NOMO-1 treated with DMSO at 0.1 percent for 48 hours (cell line): ENCODE results near the gene CNEP1R1.
A peak's percentile ranks its signal among the peaks of the same experiment; 100 is the strongest.

Experiments
- DNase-seq: peaks from one replicate; lab custom pipeline; 2025; ENCODE audit not compliant: unreplicated experiment; lab: John Stamatoyannopoulos, UW

Gene CNEP1R1

DNA sequence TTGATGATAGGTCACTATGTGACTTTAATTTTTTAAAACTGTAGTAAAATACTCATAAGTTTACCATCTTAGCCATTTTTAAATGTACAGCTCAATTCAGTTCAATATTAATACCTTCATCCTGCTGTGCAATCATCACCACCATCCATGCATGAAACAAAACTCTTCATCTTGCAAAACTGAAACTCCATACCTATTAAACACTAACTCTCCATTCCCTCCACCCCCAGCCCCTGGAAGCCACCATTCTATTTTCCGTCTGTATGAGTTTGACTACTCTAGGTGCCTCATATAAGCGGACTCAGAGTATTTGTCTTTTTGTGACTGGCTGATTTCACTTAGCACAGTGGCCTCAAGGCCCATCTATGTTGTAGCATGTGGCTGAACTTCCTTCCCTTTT, 9.4 kb upstream of the CNEP1R1 start:
- DNase-seq: no peak

DNA sequence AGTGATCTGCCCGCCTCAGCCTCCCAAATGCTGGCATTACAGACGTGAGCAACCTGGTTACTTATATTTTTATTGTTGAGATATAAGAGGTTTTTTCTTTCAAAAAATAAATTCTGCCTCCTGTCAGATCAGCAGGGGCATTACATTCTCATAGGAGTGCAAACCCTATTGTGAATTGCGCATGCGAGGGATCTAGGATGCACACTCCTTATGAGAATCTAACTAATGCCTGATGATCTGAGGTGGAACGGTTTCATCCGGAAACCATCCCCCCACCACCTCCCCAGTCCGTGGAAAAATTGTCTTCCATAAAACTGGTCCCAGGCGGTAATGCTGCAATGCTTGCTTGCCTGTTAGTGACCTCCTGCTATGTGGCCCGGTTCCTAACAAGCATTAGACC, 7.5 kb upstream of the CNEP1R1 start:
- no peak for DNase-seq

DNA sequence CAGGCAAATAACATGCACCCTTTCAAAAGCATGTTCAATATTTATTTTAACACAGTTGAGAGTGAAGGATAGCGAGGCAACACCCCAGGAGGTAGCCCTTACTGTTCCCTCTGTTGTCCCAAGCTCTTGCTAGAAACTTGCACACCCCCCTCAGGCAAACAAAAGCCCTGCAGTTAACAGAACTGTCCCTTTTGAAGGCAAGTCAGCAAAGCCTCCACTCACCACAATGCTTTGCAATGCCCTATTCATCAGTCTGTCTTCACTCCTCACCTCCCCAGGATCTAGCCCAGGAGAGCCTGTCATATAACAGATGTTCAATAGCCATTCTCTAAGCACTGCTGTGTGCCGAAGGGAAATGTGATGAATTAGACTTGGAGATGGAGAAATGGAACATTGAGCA, 3.5 kb upstream of the CNEP1R1 start:
- peak; percentile 16 for DNase-seq

DNA sequence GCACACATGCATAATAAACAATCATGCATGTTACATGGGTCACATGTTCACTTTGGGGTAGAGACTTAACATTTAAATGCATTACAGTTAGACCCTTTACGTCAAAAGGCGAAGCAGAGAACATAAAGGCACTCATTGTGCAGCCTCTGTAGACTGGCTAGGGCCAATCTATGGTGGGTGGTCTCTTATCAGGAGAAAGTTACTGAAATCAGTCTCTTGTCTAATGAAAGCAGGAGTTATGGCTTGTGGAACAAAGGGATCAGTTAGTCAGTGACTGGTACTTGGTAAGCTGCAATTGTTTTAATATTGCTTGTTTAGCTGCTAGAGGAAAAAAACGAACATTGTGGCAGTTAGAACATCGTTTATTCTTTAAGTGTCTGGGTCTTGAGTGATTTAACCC, 1.4 kb upstream of the CNEP1R1 start:
- no peak for DNase-seq

DNA sequence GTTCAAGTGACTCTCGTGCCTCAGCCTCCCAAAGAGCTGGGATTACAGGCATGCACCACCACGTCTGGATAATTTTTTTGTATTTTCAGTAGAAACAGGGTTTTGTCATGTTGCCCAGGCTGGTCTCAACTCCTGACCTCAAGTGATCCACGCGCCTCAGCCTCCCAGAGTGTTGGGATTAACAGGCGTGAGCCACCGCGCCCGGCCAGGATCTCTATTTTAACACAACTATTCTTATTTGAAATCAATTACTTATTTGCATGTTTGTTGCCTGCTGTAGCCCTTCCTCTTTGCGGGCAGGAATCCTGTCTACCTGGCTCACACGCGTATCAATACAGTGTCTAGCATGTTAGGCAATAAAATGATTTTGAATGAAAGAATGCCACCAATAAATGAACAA, 818 bp upstream of the CNEP1R1 start:
- no peak for DNase-seq

DNA sequence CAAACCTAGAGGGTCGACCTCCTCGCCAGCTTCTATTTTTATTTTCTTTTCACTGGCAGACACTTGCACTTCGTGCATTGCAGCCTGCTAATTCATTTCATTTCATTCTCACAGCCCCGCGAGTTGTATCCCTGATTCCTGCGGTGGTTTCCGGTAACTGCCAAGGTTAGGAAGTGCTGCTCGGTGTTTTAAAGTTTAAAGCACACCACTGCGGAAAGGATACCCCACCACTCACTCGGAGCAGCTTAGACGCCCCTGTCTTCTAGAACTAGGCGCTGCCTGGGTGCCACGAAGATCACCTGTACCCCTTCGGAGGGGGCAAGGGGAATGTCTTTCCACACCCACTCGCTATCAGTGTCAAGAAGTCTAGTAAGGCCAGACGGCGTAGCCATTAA, 509 bp downstream of the CNEP1R1 start:
- peak; percentile 22 for DNase-seq

DNA sequence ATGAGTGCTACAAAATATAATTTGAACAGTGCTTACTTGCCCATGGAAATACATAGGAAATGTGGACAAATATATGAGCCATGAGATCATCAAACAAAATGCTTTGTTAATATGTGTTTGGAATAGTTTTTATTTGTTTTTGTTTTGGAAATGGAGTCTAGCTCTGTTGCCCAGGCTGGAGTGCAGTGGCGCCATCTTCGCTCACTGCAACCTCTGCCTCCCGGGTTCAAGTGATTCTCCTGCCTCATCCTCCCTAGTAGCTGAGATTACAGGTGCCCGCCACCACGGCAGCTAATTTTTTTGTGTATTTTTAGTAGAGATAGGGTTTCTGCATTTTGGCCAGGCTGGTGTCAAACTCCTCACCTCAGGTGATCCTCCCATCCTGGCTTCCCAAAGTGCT, 2.8 kb downstream of the CNEP1R1 start:
- DNase-seq: no peak

DNA sequence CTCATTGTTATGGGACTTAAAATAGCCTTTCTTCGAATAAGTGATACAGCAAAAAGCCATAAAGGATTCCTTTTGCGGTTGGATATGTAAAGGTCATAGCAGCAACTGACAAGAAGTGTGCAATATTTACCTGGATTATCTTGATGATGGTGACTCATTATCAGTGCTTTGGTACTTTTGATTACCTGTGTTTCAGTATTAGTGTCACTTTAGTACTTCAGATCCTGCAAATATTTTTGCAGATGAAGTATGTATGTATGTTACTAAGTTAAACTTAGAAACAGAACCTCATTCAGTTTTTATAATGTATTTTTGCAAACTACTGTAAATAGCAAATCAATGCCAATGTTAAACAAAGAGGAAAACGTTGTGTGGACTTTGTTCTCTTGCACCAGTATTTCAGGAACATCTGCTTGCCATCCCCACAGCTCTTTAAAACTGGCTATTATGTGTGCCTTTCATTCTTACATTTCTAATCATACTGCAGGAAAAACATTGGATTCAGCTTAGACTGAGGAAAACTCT, 10.5 kb downstream of the CNEP1R1 start:
- no peak for DNase-seq

DNA sequence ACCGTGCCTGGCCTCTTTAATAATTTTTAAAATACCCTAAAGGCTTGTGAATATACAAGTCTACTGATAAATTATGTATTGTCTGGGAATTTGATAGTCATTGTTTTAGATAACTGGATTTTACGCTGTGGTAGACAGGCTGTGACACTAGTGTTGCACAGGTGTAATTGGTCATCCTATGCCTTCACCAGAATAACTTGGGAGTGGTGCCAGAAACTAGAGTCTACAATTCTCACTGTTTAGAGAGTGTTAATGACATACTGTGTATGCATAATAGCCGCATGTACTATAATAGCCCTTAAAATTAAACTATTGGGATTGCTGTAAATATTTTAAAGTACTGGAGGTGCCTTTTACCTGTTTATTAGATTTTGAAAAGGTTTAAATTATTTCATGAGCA, 11.4 kb downstream of the CNEP1R1 start:
- DNase-seq: no peak

DNA sequence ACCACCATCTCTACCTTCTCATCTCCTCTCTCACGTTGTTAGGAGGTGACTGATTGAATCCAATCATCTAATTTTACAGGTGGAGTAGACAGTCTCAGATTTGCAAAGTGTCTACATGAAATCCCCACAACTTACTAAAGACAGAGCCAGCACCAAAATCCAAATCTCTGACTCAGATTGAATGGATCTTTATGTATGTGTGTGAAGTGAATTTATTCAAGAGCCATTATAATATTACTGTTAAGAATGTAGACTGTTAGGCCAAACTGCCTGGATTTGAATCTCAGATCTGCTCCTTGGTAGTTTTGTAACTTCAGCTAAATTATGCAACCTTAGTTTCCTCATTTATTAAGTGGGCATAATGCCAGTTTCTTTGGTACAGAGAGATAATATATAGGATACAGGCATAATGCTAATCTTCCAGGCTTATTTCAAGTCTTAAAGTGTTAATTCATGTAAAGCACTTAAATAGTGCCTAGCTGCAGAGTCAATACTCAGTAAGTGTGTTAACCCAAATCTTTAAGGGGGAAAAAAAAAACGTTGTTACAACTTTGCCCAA, 12.7 kb downstream of the CNEP1R1 start:
- peak; percentile 72 for DNase-seq

DNA sequence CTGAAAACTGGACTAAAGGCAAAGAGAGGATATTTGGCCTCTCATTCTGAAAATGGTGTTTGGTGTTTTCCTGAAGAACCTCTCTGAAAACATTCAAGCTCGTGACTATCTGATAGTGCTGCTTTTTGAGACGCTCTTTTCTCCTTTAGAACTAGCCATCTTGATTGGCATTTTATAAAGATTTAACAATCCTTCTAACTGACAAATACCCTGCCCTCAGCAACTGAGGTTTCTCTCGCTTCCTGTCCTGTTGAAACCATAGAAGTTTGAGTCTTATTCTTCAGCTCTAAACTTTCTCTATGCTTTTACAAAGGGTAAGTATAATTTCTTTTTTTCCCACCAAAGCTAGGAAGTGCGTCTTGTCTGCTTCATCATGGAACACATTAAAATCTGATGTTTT, 13.3 kb downstream of the CNEP1R1 start:
- peak; percentile 13 for DNase-seq

DNA sequence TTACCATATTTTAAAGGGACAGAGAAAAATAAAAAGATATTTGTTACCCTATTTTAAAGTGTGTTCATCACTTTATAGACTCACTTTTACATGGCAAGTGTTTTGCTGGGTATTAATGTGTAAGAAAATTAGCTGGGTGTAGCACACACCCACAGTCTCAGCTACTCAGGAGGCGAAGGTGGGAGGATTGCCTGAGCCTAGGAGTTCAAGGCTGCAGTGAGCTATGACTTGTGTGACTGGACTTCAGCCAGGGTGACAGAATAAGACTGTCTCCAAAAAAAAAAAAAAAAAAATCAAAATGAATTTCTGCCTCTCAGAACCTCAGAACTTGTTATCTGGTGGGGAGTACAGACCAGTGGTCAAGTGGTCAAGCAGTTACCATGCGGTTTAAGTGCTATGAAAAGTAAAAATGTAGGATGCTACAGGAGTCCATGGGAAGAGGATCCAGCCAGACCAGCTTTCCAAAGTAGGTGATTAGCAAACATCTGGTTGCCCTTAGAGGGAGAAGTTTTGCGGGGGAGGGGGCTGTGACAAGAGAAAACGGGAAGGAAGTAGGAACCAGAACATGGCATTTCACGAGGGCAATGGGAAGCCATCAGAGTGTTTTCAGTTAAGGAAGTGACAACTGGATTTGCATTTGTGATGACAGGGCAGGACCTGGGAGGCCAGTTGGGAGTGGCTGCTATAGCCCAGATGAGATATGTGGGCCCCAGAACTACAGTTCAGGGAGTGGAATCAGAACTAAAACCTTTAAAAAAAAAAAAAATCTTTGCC, 13.9 kb downstream of the CNEP1R1 start:
- peak; percentile 88 for DNase-seq

DNA sequence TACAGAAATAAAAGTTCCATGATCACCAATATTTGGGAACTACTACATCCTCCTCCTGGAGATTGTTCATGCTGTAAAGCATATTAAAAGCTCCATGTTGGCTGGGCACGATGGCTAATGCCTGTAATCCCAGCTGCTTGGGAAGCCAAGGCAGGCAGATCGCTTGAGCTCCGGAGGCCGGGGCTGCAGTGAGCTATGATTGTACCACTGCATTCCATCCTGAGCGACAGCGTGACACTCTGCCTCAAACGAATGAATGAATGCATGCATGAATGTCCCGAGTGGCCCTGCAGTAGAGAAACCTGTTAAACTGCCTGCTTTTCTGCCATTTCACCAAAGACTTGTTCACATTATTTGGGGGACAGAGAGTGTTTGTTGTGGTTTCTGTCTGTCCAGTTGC, 15.0 kb downstream of the CNEP1R1 start:
- DNase-seq: no peak

DNA sequence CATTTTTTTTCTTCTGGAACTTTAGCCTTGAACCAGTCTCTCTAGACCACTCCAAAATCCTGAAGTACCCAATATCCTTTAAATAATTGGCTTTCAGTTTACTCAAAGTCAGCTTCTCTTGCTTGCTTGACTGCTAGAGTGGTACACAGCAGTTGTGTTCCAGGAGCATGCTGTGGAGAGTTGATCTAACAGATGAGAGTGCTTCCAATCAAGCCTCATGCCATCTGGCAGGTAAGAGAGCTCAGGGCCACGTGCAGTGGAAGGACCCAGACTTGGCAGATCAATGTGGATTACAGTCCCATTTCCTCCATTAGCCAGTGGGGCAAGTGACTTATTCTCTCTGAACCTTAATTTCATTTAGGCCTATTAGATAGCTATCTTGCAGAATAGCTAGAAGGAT, 15.7 kb downstream of the CNEP1R1 start:
- no peak for DNase-seq

DNA sequence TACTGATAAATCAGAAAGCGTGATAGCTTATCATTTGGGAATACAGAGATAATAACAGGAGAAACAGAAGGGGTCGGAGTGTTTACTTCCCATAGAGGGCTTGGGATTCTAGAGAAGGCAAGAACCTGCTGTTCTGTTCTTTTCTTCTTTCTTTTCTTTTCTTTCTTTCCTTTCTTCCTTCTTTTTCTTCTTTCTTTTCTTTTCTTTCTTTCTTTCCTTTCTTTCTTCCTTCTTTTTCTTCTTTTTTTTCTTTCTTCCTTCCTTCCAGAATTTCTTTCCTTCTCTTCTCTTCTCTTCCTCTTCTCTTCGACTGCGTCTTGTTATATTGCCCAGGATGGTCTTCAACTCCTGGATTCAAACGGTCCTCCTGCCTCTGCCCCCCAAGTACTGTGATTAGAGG, 18.3 kb downstream of the CNEP1R1 start:
- DNase-seq: no peak

DNA sequence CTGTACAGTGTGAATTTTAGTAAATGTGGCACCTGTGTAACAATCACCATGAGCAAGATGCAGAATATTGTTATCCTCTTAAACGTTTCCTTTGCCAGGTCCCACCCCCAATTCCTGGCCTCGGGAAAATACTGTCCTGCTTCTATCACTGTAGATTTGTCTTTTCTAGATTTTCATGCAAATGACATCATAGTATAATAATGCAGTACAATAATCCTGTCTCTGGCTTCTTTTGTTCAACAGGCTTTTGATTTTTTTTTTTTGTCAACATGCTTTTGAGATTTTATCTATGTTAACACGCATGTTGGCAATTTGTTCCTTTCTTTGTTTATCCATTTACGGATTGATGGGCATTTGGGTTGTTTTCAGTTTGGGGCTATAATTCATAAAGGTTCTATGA, 20.4 kb downstream of the CNEP1R1 start:
- no peak for DNase-seq

DNA sequence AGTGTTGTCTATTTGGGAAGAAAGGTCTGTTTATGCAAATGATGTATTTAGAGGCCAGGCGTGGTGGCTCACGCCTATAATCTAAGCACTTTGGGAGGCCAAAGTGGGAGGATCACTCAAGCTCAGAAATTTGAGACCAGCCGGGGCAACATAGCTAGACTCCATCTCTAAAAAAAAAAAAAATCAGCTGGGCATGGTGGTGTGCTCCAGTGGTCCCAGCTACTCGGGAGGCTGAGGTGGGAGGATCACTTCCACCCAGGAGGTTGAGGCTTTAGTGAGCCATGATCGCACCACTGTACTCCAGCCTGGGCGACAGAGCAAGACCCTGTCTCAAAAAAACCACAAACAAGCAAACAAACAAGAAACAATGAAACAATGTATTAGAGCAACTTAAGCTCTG, 21.8 kb downstream of the CNEP1R1 start:
- DNase-seq: no peak

DNA sequence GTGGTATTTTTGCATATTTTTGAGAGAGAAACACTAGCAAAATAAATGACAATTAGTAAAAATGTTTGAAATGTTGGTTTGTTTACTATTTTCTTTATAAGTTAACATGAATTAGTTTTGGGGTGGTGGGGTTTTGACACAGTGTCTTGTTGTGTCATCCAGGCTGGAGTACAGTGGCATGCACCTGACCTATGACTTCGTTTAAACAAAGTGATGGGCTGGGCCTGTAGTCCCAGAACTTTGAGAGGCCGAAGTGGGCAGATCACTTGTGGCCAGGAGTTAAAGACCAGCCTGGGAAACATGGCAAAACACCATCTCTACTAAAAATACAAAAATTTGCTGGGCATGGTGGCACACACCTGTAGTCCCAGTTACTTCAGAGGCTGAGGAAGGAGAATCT, 22.8 kb downstream of the CNEP1R1 start:
- no peak for DNase-seq

DNA sequence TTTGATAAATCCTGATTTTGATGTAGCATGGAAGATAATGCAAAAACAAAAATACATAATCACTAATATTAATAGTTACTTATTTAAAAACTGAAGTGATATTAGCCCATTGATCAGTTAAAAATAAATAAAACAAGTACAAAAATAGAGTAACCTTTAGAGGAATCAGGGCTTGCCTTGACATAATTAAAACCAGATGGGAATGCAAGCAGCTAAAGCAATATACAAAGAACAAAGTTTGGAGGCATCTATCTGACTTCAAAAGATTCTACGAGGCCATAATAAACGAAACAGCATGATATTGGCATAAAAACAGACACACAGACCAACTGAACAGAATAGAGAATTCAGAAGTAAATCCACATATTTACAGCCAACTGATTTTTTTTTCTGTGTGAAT, 25.8 kb downstream of the CNEP1R1 start:
- no peak for DNase-seq

DNA sequence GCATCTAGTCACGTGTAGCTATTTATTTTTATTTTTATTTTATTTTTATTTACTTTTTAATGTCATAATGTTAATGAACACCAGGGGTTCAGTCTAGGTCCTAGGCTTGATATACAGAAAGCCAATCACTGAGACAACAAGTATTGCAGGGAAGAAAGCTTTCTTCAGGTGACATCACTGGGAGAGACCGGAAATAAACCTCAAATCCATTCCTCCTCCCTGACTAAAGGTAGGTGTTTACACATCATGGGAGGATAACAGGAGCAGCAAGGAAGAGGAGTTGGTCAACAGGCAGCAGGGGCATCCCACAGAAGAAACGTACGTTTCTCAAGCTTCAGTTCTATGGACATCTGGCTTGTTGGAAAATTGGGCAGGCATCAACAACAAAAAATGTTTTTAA, 31.2 kb downstream of the CNEP1R1 start:
- no peak for DNase-seq

DNA sequence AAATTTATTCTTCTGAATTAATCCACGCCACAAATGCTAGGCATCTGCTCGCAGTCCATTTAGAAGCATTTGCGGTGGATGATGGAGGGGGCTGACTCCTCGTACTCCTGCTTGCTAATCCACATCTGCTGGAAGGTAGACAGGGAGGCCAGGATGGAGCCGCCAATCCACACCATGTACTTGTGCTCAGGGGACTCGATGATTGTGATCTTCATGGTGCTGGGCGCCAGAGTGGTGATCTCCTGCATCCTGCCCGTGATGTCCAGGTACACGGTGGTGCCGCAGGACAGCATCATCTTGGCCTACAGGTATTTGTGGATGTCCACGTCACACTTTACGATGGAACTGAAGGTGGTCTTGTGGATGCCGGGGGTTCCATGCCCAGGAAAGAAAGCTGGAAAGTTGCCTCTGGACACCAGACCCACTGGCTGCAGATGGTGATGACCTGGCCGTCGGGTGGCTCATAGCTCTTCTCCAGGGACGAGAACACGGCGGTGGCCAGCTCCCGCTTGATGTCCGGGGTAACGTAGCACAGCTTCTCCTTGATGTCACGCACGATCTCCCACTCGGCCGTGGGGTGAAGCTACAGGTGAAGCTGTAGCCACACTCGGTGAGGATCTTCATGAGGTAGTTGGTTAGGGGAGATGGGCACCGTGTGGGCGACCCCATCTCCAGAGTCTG, 33.2 kb downstream of the CNEP1R1 start:
- no peak for DNase-seq

DNA sequence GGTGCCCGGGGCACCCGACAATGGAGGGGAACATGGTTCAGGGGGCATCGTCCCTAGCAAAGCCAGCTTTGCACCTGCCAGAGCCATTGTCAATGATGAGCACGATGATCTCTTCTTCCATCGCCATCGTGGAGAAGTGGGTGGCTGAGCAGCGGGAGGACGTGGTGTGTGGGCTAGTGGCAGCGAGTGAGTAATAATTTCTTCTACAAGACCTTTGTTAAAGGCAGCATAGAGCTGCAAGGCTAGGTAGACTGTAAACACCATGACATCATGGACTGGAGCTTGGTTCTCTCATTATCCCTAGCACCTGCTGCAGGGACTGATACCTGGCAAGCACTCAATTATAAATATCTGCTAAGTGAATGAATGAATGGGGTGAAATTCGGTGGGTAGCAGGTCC, 34.1 kb downstream of the CNEP1R1 start:
- DNase-seq: no peak
